ENCODE data around the gene ZBTB4. TPM values are rescaled to one million over a fixed set of nuclear protein-coding genes. Genes with fewer than 3 reads are reported as not detected.

The ZBTB4 gene
- total RNA-seq, 3 donors from 2014 or later (not counting 1 experiment from before 2014, with no cell fraction given), result 64.0 to 72.5 (median 68.4) TPM

GRCh38 chr17:7410634-7411426, 68.6 kb downstream of the ZBTB4 start:
- ATAC-seq, result no peak
- Mint-ChIP-seq H3K27me3 (ENCODE audit: low read depth in 2 of 2) (peaks cover 6 to 19% of the 10 kb centered on the region in 2 donors), H3K9me3 (no peaks in the 10 kb centered on the region), H3K4me1 (peaks cover 0 to 12% of the 10 kb centered on the region in 2 donors), H3K4me3 (no peak overlapping the region), H3K27ac (no peak overlapping the region), H3K36me3 (no peaks in the 10 kb centered on the region)
- Histone ChIP-seq H3K4me1 (ENCODE audit: control insufficient read depth, insufficient read depth, low read length) (peaks cover 4% of the 10 kb centered on the region), H3K27me3 (ENCODE audit: control insufficient read depth, insufficient read depth, low read length) (no peaks in the 10 kb centered on the region), H3K4me3 (ENCODE audit: low read length) (no peak overlapping the region), H3K27ac (ENCODE audit: low read length) (no peak overlapping the region), H3K9me3 (ENCODE audit: control insufficient read depth, insufficient read depth, low read length) (no peaks in the 10 kb centered on the region), H3K36me3 (ENCODE audit: control insufficient read depth, insufficient read depth, low read length) (no peaks in the 10 kb centered on the region)
- 90% methylated on average over 25 of the region's 25 CpGs for WGBS (ENCODE audit: insufficient coverage)
- intact Hi-C loops (cut with micrococcal nuclease), result no loop called here
- no peak for DNase-seq
- TF ChIP-seq CTCF (IDR thresholded peaks at IDR 0.05), result no peak

- WGBS (ENCODE audit: insufficient coverage), result 93% methylated on average over 6 of the region's 6 CpGs
- Histone ChIP-seq H3K36me3 (ENCODE audit: control insufficient read depth, insufficient read depth, low read length) (no peaks in the 10 kb centered on the region), H3K9me3 (ENCODE audit: control insufficient read depth, insufficient read depth, low read length) (no peaks in the 10 kb centered on the region), H3K4me1 (ENCODE audit: control insufficient read depth, insufficient read depth, low read length) (peaks cover 13% of the 10 kb centered on the region), H3K27ac (ENCODE audit: low read length) (no peak overlapping the region), H3K27me3 (ENCODE audit: control insufficient read depth, insufficient read depth, low read length) (peaks cover 3% of the 10 kb centered on the region), H3K4me3 (ENCODE audit: low read length) (no peak overlapping the region)
- Mint-ChIP-seq H3K27me3 (ENCODE audit: low read depth in 2 of 2) (peaks cover 6 to 20% of the 10 kb centered on the region in 2 donors), H3K9me3 (no peaks in the 10 kb centered on the region), H3K4me1 (peaks cover 0 to 18% of the 10 kb centered on the region in 2 donors), H3K36me3 (no peaks in the 10 kb centered on the region), H3K4me3 (no peak overlapping the region), H3K27ac (no peak overlapping the region)
- no peak for TF ChIP-seq CTCF (IDR thresholded peaks at IDR 0.05)
- DNase-seq (no peak), ATAC-seq (no peak)
- intact Hi-C loops (cut with micrococcal nuclease), result no loop called here
Measured at GRCh38 chr17:7409716-7410115, 69.7 kb downstream of the ZBTB4 start.

Other genes with a start within 250 kb of the ZBTB4 start
- 10 to 100 TPM; 46.5 to 66.6 (median 61.5) TPM for gene DVL2, start 245.1 kb downstream of the ZBTB4 start, total RNA-seq
- 10 to 100 TPM; 19.3 to 32.3 (median 20.8) TPM for gene PHF23, start 240.2 kb downstream of the ZBTB4 start, total RNA-seq
- gene GABARAP, start 237.2 kb downstream of the ZBTB4 start, total RNA-seq, result 100 to 1,000 TPM; 256 to 277 (median 276) TPM
- 100 to 1,000 TPM; 127 to 139 (median 131) TPM for gene CTDNEP1, start 227.9 kb downstream of the ZBTB4 start, total RNA-seq
- gene ELP5, start 227.4 kb downstream of the ZBTB4 start, total RNA-seq, result 10 to 100 TPM; 30.1 to 38.5 (median 30.3) TPM
- 1 to 10 TPM in 2 of 3 donors, under 1 TPM in 1; 0.99 to 1.8 (median 1.7) TPM for gene CLDN7, start 217.2 kb downstream of the ZBTB4 start, total RNA-seq
- gene SLC2A4, start 197.9 kb downstream of the ZBTB4 start, total RNA-seq, result not detected
- gene YBX2, start 185.0 kb downstream of the ZBTB4 start, total RNA-seq, result under 1 TPM in 1 of 3 donors, not detected in 2; 0.05 TPM
- 100 to 1,000 TPM; 483 to 608 (median 492) TPM for gene EIF5A, start 172.0 kb downstream of the ZBTB4 start, total RNA-seq
- 100 to 1,000 TPM; 132 to 146 (median 133) TPM for gene GPS2, start 164.3 kb downstream of the ZBTB4 start, total RNA-seq
- gene NEURL4, start 150.3 kb downstream of the ZBTB4 start, total RNA-seq, result 10 to 100 TPM; 48.9 to 57.9 (median 51.4) TPM
- 100 to 1,000 TPM; 526 to 590 (median 540) TPM for gene ACAP1, start 143.1 kb downstream of the ZBTB4 start, total RNA-seq
- gene KCTD11, start 127.5 kb downstream of the ZBTB4 start, total RNA-seq, result 1 to 10 TPM; 5.6 to 9.7 (median 8.3) TPM
- gene TMEM95, start 124.5 kb downstream of the ZBTB4 start, total RNA-seq, result not detected
- 1 to 10 TPM in 1 of 3 donors, under 1 TPM in 2; 0.18 to 1.7 (median 0.73) TPM for gene TNK1, start 98.5 kb downstream of the ZBTB4 start, total RNA-seq
- gene PLSCR3, start 85.1 kb downstream of the ZBTB4 start, total RNA-seq, result 10 to 100 TPM; 38.2 to 57.8 (median 47.0) TPM
- gene TMEM256, start 75.5 kb downstream of the ZBTB4 start, total RNA-seq, result 10 to 100 TPM; 31.8 to 35.9 (median 34.2) TPM
- gene NLGN2, start 71.8 kb downstream of the ZBTB4 start, total RNA-seq, result 1 to 10 TPM; 2.8 to 3.4 (median 3.1) TPM
- gene SPEM1, start 59.3 kb downstream of the ZBTB4 start, total RNA-seq, result not detected
- gene SPEM2, start 54.0 kb downstream of the ZBTB4 start, total RNA-seq, result not detected
- gene SPEM3, start 50.8 kb downstream of the ZBTB4 start, total RNA-seq, result not detected
- gene TMEM102, start 44.2 kb downstream of the ZBTB4 start, total RNA-seq, result 1 to 10 TPM; 5.1 to 8.6 (median 7.0) TPM
- gene FGF11, start 40.1 kb downstream of the ZBTB4 start, total RNA-seq, result 1 to 10 TPM; 1.2 to 4.2 (median 1.9) TPM
- 10 to 100 TPM in 2 of 3 donors, 1 to 10 TPM in 1; 9.8 to 10.4 (median 10.2) TPM for gene CHRNB1, start 34.6 kb downstream of the ZBTB4 start, total RNA-seq
- not detected for gene SLC35G6, start 1.8 kb upstream of the ZBTB4 start, total RNA-seq
- gene POLR2A, start 4.7 kb upstream of the ZBTB4 start, total RNA-seq, result 100 to 1,000 TPM; 515 to 879 (median 524) TPM
- 10 to 100 TPM; 49.1 to 62.6 (median 60.3) TPM for gene TNFSF12, start 69.4 kb upstream of the ZBTB4 start, total RNA-seq
- gene TNFSF13, start 79.1 kb upstream of the ZBTB4 start, total RNA-seq, result 10 to 100 TPM in 1 of 3 donors, 1 to 10 TPM in 2; 2.7 to 11.1 (median 2.7) TPM
- 10 to 100 TPM; 36.9 to 42.3 (median 39.1) TPM for gene SENP3, start 82.3 kb upstream of the ZBTB4 start, total RNA-seq
- gene CD68, start 100.0 kb upstream of the ZBTB4 start, total RNA-seq, result 10 to 100 TPM in 2 of 3 donors, 1 to 10 TPM in 1; 1.4 to 24.7 (median 13.0) TPM
- gene MPDU1, start 104.2 kb upstream of the ZBTB4 start, total RNA-seq, result 10 to 100 TPM; 26.3 to 29.2 (median 27.1) TPM
- under 1 TPM in 1 of 3 donors, not detected in 2; 0.27 TPM for gene SOX15, start 110.5 kb upstream of the ZBTB4 start, total RNA-seq
- gene FXR2, start 135.3 kb upstream of the ZBTB4 start, total RNA-seq, result 10 to 100 TPM; 23.7 to 40.2 (median 29.5) TPM
- 10 to 100 TPM; 63.0 to 71.6 (median 70.1) TPM for gene SAT2, start 148.2 kb upstream of the ZBTB4 start, total RNA-seq
- gene SHBG, start 150.5 kb upstream of the ZBTB4 start, total RNA-seq, result not detected
- under 1 TPM in 2 of 3 donors, not detected in 1; 0.18 to 0.19 TPM for gene ATP1B2, start 171.3 kb upstream of the ZBTB4 start, total RNA-seq
- 10 to 100 TPM; 56.5 to 65.5 (median 62.0) TPM for gene TP53, start 207.9 kb upstream of the ZBTB4 start, total RNA-seq
- 10 to 100 TPM in 2 of 3 donors, 1 to 10 TPM in 1; 9.9 to 12.8 (median 12.0) TPM for gene WRAP53, start 208.8 kb upstream of the ZBTB4 start, total RNA-seq
- not detected for gene EFNB3, start 225.6 kb upstream of the ZBTB4 start, total RNA-seq
- under 1 TPM in 2 of 3 donors, not detected in 1; 0.05 to 0.07 TPM for gene DNAH2, start 238.1 kb upstream of the ZBTB4 start, total RNA-seq